HepG2 (cell line): ENCODE measurements around the gene LDLRAD3. TPM values are rescaled to one million over a fixed set of nuclear protein-coding genes. Genes with fewer than 3 reads are reported as not detected.

ENCODE experiments used
- ATAC-seq: fragments of 200-7000 bp; cut with Tn5 transposase; 3 replicates; pipeline ENCODE4 v1.9.1; 2020; ENCODE audit warnings: mild to moderate bottlenecking, moderate library complexity
- BruUV-seq: library from RNA; stranded (reverse); fragments of 400-500 nt; replicated peaks from 2 replicates; lab custom pipeline; 2021; lab: Mats Ljungman, UMichigan
- CTCF ChIA-PET: fragments of 300-600 bp; formaldehyde crosslinking; extraction: SDS; loops from one replicate; lab custom pipeline; 2021; ENCODE audit warnings: low total read pairs, inconsistent platforms, low intra/inter-chr PET ratio; lab: Yijun Ruan, JAX
- POLR2A ChIA-PET: fragments of 350-600 bp; sonication (Branson Sonifier 250); formaldehyde crosslinking; loops from one replicate; lab custom pipeline; 2020; ENCODE audit warnings: antibody characterized with exemption, inconsistent platforms; lab: Yijun Ruan, JAX
- DNase-seq: peaks from one replicate; pipeline ENCODE4 v3.0.0-alpha.2; 2015; ENCODE audit warnings: low spot score
- FAIRE-seq: peaks from 3 replicates; lab custom pipeline; 2011; peaks lifted over from hg19 to GRCh38; lab: Jason Lieb, UNC
- H2AFZ ChIP-seq: one replicate; pipeline ENCODE4 v1.6.1; 2011; ENCODE audit warnings: low read length, inconsistent platforms
- H3K27ac ChIP-seq: fragments of 300-600 bp; 3 replicates; pipeline ENCODE4 v1.8.0; 2011; ENCODE audit warnings: mixed run types, mild to moderate bottlenecking, mixed read lengths, low read length, inconsistent platforms; ENCODE audit not compliant: insufficient read depth; ENCODE audit errors: extremely low read length
- H3K27me3 ChIP-seq, 2 experiments: fragments of 200-600 bp in 1 of 2; 2 replicates in 1 of 2; 3 replicates in 1 of 2; pipeline versions ENCODE4 v1.6.0 to v1.8.0; 2011; ENCODE audit warnings: low read length in 2 of 2, mild to moderate bottlenecking in 2 of 2, moderate library complexity in 2 of 2, inconsistent platforms in 1 of 2; ENCODE audit not compliant: insufficient read depth in 2 of 2, control insufficient read depth in 1 of 2
- H3K36me3 ChIP-seq, 2 experiments: fragments of 200-600 bp in 1 of 2; replicated peaks in 1 of 2; 2 replicates in 1 of 2; 3 replicates in 1 of 2; pipeline versions ENCODE4 v1.5.1 to v1.8.0; 2011; ENCODE audit warnings: low read length in 2 of 2, inconsistent platforms in 1 of 2; ENCODE audit not compliant: insufficient read depth in 2 of 2, control insufficient read depth in 1 of 2
- H3K4me1 ChIP-seq: 2 replicates; pipeline ENCODE4 v1.5.1; 2012; ENCODE audit warnings: low read length, inconsistent platforms; ENCODE audit not compliant: insufficient read depth
- H3K4me2 ChIP-seq: 2 replicates; pipeline ENCODE4 v1.6.0; 2011; ENCODE audit warnings: low read depth, low read length, inconsistent platforms
- H3K4me3 ChIP-seq, 3 experiments: fragments of 200-600 bp in 1 of 3; sonication (generic), shearing (Covaris generic) in 1 of 3; replicated peaks in 1 of 3; 2 replicates each; pipeline ENCODE4 v1.5.1; 2011 to 2016; ENCODE audit warnings: low read length in 3 of 3, inconsistent platforms in 2 of 3, low read depth in 2 of 3, mild to moderate bottlenecking in 2 of 3, control low read depth in 1 of 3, mixed read lengths in 1 of 3; ENCODE audit not compliant: insufficient read depth in 1 of 3
- H3K79me2 ChIP-seq: one replicate; pipeline ENCODE4 v1.6.1; 2011; ENCODE audit warnings: low read length, inconsistent platforms; ENCODE audit not compliant: insufficient read depth
- H3K9ac ChIP-seq: 2 replicates; pipeline ENCODE4 v1.6.0; 2011; ENCODE audit warnings: mild to moderate bottlenecking, low read depth, low read length, inconsistent platforms; ENCODE audit not compliant: insufficient read depth
- H3K9me3 ChIP-seq: 2 replicates; pipeline ENCODE4 v1.5.1; 2012; ENCODE audit warnings: mild to moderate bottlenecking, low read length
- H4K20me1 ChIP-seq: 2 replicates; pipeline ENCODE4 v1.6.0; 2011; ENCODE audit warnings: inconsistent platforms, mild to moderate bottlenecking, low read length, moderate library complexity; ENCODE audit not compliant: insufficient read depth
- FOXK1 ChIP-seq: sonication (generic); formaldehyde crosslinking; IDR thresholded peaks from 2 replicates; pipeline ENCODE4 v1.4.0; 2020; ENCODE audit warnings: low read depth, missing genetic modification reagents, borderline replicate concordance
- TP53 ChIP-seq: sonication (generic); formaldehyde crosslinking; conservative IDR thresholded peaks from 2 replicates; pipeline ENCODE4 v1.4.0; 2020; ENCODE audit warnings: missing genetic modification reagents
- ZIK1 ChIP-seq: sonication (generic); formaldehyde crosslinking; IDR thresholded peaks from 2 replicates; pipeline ENCODE4 v1.5.0; 2020; ENCODE audit warnings: mild to moderate bottlenecking, low read depth, missing genetic modification reagents, borderline replicate concordance
- ZNF337 ChIP-seq: sonication (generic); formaldehyde crosslinking; IDR thresholded peaks from 2 replicates; pipeline ENCODE4 v1.5.1; 2020; ENCODE audit warnings: missing genetic modification reagents, low read depth, mild to moderate bottlenecking, borderline replicate concordance
- ZNF446 ChIP-seq: sonication (generic); formaldehyde crosslinking; IDR thresholded peaks from 2 replicates; pipeline ENCODE4 v1.5.0; 2020; ENCODE audit warnings: mild to moderate bottlenecking, missing genetic modification reagents
- ZNF550 ChIP-seq: sonication (generic); formaldehyde crosslinking; IDR thresholded peaks from 2 replicates; pipeline ENCODE4 v1.4.0; 2020; ENCODE audit warnings: mild to moderate bottlenecking, missing genetic modification reagents, borderline replicate concordance
- WGBS: methylation state at CpG from one replicate; pipeline ENCODE4 v1.1.6; 2017; ENCODE audit warnings: low lambda C conversion rate; 5-methylcytosine and 5-hydroxymethylcytosine counted together
- in situ Hi-C: cut with HindIII; loops from 2 replicates; pipeline ENCODE4 v1.10.0; 2017; ENCODE audit warnings: low pct_unique_long_range_greater_than_20kb; ENCODE audit not compliant: extremely low pct_ligation_motif_present
- intact Hi-C: fragments of 100-400 bp; cut with micrococcal nuclease; formaldehyde crosslinking; loops from one replicate; pipeline ENCODE4 v1.10.0; 2022; ENCODE audit not compliant: unreplicated experiment
- polyA plus RNA-seq, 8 experiments: library from polyadenylated mRNA; depleted of rRNA in 3 of 8; stranded (reverse) in 7 of 8; unstranded in 1 of 8; fragments of >200 nt; fragmentation: Illumina TruSeq in 4 of 8; extraction: Trizol in 4 of 8; gene quantifications; 2 replicates each; pipeline versions ENCODE4 v1.2.1 to v1.2.3, GENCODE V29; 2011 to 2016; ENCODE audit warnings: low read depth in 4 of 8, missing spikeins in 1 of 8, mixed read lengths in 1 of 8; ENCODE audit not compliant: insufficient read depth in 1 of 8
- total RNA-seq, 5 experiments: library from RNA; depleted of rRNA; stranded (reverse); fragments of >200 nt; fragmentation: Illumina TruSeq; extraction: Trizol; gene quantifications; 2 replicates each; pipeline ENCODE4 v1.2.3, GENCODE V29; 2016; ENCODE audit warnings: low read depth in 1 of 5
- TF ChIP-seq, protein P1 (sequence below): fragments of 450-650 bp; IDR thresholded peaks from 2 replicates; pipeline ENCODE4 v1.6.1; 2017
- TF ChIP-seq, protein P2 (sequence below): conservative IDR thresholded peaks from 2 replicates; pipeline ENCODE4 v1.6.1; 2018; ENCODE audit warnings: missing genetic modification reagents
- TF ChIP-seq, protein P3 (sequence below): IDR thresholded peaks from 2 replicates; pipeline ENCODE4 v1.6.1; 2016; ENCODE audit warnings: mild to moderate bottlenecking, missing biosample characterization, missing genetic modification reagents
- TF ChIP-seq, protein P4 (sequence below): sonication (generic); formaldehyde crosslinking; IDR thresholded peaks from 2 replicates; pipeline ENCODE4 v1.4.0; 2020; ENCODE audit warnings: missing genetic modification reagents, borderline replicate concordance
- TF ChIP-seq, protein P5 (sequence below): sonication (generic); formaldehyde crosslinking; conservative IDR thresholded peaks from 2 replicates; pipeline ENCODE4 v1.8.0; 2022; ENCODE audit warnings: missing genetic modification reagents
- TF ChIP-seq, protein P6 (sequence below): sonication (generic); formaldehyde crosslinking; IDR thresholded peaks from 2 replicates; pipeline ENCODE4 v1.4.0; 2020; ENCODE audit warnings: mild to moderate bottlenecking, missing genetic modification reagents

The LDLRAD3 gene
- total and polyA plus RNA-seq, 2 of the 13 experiments (the other 11 are each of a cell fraction or from before 2014, with no cell fraction given) = 0.50 to 0.60 TPM

DNA sequence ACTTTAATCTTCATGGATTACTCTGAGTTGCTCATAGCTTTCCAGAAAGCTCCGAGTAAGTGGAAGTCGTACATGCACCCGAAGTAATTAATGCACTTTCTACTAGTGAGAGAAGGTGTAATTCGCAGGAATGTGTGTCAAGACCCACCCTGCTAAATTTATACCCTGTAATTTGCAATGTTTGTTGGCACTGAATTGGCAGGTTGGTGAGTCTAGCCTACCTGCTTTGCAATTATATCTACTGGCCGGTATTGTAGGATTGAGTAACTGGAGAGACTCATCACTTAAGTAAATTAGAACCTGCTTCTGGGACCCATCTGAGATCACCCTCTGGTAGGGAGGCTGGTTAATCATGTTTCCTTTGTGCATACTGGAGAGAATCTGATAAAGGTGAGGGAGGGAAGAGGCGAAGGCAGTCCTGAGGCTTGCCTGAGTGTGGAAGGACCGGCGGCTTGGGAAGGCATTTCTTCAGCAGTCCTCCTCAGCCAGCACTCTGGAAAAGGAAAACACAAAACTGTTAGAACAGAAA lies 63.3 kb downstream of the LDLRAD3 start (continued):
- TF ChIP-seq ZNF337 (no peak), ZIK1 (CRISPR knock-in tag) (no peak), TP53 (CRISPR knock-in tag) (no peak)
- TF ChIP-seq, protein P1, sequence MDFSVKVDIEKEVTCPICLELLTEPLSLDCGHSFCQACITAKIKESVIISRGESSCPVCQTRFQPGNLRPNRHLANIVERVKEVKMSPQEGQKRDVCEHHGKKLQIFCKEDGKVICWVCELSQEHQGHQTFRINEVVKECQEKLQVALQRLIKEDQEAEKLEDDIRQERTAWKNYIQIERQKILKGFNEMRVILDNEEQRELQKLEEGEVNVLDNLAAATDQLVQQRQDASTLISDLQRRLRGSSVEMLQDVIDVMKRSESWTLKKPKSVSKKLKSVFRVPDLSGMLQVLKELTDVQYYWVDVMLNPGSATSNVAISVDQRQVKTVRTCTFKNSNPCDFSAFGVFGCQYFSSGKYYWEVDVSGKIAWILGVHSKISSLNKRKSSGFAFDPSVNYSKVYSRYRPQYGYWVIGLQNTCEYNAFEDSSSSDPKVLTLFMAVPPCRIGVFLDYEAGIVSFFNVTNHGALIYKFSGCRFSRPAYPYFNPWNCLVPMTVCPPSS = no peak
- TF ChIP-seq, protein P2, sequence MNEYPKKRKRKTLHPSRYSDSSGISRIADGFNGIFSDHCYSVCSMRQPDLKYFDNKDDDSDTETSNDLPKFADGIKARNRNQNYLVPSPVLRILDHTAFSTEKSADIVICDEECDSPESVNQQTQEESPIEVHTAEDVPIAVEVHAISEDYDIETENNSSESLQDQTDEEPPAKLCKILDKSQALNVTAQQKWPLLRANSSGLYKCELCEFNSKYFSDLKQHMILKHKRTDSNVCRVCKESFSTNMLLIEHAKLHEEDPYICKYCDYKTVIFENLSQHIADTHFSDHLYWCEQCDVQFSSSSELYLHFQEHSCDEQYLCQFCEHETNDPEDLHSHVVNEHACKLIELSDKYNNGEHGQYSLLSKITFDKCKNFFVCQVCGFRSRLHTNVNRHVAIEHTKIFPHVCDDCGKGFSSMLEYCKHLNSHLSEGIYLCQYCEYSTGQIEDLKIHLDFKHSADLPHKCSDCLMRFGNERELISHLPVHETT = no peak
- TF ChIP-seq, protein P3, sequence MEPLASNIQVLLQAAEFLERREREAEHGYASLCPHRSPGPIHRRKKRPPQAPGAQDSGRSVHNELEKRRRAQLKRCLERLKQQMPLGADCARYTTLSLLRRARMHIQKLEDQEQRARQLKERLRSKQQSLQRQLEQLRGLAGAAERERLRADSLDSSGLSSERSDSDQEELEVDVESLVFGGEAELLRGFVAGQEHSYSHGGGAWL (CRISPR knock-in tag) = no peak
- TF ChIP-seq, all 625 proteins: peak for 0

DNA sequence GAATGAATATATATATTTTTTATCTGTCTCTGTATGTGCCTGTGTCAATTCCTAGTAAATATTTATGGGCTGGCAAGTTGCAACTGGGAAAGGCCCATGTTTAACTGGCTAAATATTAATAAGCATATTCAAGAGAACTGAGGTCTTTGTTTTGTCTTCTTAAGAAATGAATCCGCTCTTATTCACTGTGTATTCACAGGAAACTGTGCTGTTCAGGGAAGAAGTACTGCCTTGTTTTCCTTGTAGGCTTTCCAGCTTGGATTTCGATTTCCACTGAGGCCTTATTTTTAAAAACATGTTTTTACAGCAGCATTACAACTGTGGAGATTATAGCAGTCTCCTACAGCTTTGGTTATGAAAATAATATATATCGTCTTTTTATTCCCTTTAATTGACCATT lies 64.7 kb downstream of the LDLRAD3 start:
- intact Hi-C loops = no loop called here
- Histone ChIP-seq H3K4me2 (no peak overlapping the region), H3K4me1 (no peaks in the 10 kb centered on the region), H3K9me3 (peaks cover 9% of the 10 kb centered on the region), H3K27ac (no peak overlapping the region), H2AFZ (no peak overlapping the region), H3K36me3 (no peaks in the 10 kb centered on the region), H4K20me1 (no peaks in the 10 kb centered on the region), H3K27me3 (peaks cover 0 to 16% of the 10 kb centered on the region in 2 experiments; a peak in 2 of 5 replicates), H3K4me3 (no peak overlapping the region), H3K79me2 (no peaks in the 10 kb centered on the region), H3K9ac (no peak overlapping the region)
- WGBS = 5% methylated on average over 3 of the region's 3 CpGs
- no peak for DNase-seq
- ATAC-seq = no peak
- BruUV-seq = no TSS peak
- in situ Hi-C loops = no loop called here
- CTCF ChIA-PET = no interaction called here
- no peak for FAIRE-seq
- POLR2A ChIA-PET = no interaction called here
- TF ChIP-seq, protein P4, sequence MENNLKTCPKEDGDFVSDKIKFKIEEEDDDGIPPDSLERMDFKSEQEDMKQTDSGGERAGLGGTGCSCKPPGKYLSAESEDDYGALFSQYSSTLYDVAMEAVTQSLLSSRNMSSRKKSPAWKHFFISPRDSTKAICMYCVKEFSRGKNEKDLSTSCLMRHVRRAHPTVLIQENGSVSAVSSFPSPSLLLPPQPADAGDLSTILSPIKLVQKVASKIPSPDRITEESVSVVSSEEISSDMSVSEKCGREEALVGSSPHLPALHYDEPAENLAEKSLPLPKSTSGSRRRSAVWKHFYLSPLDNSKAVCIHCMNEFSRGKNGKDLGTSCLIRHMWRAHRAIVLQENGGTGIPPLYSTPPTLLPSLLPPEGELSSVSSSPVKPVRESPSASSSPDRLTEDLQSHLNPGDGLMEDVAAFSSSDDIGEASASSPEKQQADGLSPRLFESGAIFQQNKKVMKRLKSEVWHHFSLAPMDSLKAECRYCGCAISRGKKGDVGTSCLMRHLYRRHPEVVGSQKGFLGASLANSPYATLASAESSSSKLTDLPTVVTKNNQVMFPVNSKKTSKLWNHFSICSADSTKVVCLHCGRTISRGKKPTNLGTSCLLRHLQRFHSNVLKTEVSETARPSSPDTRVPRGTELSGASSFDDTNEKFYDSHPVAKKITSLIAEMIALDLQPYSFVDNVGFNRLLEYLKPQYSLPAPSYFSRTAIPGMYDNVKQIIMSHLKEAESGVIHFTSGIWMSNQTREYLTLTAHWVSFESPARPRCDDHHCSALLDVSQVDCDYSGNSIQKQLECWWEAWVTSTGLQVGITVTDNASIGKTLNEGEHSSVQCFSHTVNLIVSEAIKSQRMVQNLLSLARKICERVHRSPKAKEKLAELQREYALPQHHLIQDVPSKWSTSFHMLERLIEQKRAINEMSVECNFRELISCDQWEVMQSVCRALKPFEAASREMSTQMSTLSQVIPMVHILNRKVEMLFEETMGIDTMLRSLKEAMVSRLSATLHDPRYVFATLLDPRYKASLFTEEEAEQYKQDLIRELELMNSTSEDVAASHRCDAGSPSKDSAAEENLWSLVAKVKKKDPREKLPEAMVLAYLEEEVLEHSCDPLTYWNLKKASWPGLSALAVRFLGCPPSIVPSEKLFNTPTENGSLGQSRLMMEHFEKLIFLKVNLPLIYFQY (CRISPR knock-in tag) = no peak
- TF ChIP-seq TP53 (CRISPR knock-in tag) = no peak
- TF ChIP-seq, protein P5, sequence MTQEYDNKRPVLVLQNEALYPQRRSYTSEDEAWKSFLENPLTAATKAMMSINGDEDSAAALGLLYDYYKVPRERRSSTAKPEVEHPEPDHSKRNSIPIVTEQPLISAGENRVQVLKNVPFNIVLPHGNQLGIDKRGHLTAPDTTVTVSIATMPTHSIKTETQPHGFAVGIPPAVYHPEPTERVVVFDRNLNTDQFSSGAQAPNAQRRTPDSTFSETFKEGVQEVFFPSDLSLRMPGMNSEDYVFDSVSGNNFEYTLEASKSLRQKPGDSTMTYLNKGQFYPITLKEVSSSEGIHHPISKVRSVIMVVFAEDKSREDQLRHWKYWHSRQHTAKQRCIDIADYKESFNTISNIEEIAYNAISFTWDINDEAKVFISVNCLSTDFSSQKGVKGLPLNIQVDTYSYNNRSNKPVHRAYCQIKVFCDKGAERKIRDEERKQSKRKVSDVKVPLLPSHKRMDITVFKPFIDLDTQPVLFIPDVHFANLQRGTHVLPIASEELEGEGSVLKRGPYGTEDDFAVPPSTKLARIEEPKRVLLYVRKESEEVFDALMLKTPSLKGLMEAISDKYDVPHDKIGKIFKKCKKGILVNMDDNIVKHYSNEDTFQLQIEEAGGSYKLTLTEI (CRISPR knock-in tag) = no peak
- no peak for TF ChIP-seq ZNF550 (CRISPR knock-in tag)
- no peak for TF ChIP-seq ZNF446 (CRISPR knock-in tag)
- no peak for TF ChIP-seq FOXK1 (CRISPR knock-in tag)
- TF ChIP-seq, protein P6, sequence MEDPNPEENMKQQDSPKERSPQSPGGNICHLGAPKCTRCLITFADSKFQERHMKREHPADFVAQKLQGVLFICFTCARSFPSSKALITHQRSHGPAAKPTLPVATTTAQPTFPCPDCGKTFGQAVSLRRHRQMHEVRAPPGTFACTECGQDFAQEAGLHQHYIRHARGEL = no peak
